ENCODE measurements around the gene COX10.
A peak's percentile ranks its signal among the peaks of the same experiment; 100 is the strongest.
"Not testable (repeated sequence)": the region's sequence is repeated elsewhere in the genome, so short reads cannot be mapped to it uniquely, and the experiment has no call there.

The COX10 gene

DNA sequence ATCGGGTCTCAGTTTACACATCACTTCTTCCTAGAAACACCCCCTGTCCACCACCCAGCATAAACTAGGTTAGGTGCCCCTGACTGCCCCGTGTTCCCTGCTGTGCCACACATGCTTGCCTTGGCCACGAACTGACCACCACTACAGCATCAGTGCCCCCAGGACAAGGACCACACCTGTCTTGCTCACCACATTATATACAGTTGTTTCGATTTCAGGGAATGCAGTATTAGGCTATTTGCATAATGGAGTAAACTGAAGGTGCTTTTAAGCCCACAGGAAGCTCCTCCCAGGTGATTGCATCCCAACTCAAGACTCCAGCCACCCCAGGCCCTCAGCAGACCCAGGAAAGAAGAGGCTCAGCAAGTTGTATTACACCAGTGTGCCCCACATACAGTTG, 117.1 kb downstream of the COX10 start:
- DNase-seq: not testable (repeated sequence)

DNA sequence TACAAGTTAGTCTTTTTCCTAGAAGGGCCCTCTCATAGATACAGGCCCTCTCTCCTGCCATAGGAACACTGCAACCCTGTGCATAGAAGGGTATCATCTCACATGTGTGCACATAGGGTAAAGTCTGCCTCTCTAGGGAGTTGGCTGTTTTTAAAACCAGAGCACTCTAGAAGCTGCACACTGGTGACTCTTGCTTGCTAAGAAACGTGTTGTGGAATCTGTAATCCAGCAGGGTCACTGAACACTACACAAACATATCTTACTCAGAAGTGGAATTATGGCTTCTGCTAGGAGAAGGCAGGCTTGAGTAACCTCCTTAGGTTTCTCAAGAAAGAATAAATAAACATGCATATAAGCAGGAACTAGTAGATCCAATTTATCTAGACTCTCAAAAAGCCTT, 121.5 kb downstream of the COX10 start:
- not testable (repeated sequence) for DNase-seq

DNA sequence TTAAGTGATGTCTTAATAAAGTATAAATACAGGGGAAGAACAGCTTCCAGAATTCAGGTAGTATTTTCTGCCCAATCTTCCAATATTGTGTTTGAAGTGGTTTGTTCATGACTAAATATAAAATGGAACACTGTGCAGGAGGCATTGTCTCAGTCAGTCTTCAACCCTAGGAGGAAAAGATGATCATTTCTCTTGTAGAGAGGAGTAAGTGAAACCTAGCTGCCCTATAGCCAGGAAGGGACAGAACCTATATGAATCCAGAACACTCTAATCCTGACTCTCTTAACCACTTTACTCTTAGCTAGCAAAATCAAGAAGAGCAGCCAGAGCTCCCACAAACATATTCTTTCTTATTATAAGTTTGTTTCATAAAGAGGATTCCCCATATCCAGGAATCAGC, 122.2 kb downstream of the COX10 start:
- not testable (repeated sequence) for DNase-seq

DNA sequence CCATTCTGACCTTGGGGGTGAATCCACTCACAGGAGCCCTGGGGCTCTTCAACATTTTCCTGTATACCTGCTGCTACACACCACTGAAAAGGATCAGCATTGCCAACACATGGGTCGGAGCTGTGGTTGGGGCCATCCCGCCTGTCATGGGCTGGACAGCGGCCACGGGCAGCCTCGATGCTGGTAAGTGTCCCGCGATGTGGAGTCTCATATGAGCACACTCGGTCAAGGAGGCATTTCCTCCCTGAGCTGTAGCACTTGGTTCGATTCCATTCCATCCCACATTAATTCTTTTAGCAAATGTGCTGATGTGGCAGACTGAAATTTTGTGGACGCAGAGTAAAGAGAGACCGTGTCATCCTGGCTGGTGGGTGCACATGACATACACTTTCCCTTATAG, 122.7 kb downstream of the COX10 start:
- DNase-seq: not testable (repeated sequence)

DNA sequence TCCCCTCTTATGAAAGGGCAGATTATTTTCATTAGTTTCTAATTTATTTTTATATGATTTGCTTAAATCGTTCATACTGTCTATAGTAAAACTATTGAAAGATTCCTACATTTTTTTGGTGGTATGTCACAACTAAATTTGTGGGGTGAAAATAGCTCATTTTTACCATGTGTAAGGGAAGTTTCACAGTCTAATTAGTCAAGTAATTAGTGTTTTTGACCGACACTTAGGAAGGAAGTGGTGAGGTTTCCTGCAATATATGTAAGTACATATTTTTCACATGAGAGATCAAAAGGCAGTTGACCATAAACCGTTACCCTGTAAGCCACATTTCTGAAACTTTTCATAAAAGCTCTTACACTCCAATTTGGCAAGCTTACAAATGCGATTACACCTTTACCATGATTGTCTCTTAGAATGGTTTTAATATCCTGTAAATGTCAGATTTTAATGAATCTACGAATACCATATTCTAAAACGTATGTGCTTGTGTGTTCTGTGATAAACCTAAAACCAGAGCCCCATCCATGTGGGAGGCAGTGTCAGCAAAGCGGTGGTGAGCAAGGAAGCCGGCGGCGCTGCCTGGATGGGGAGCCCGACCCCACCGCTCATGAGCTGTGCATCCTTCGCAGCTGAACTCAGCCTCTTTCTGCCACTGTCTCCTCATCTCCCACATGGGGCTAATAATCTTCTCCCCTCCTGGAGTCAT, 123.5 kb downstream of the COX10 start:
- DNase-seq: not testable (repeated sequence)

DNA sequence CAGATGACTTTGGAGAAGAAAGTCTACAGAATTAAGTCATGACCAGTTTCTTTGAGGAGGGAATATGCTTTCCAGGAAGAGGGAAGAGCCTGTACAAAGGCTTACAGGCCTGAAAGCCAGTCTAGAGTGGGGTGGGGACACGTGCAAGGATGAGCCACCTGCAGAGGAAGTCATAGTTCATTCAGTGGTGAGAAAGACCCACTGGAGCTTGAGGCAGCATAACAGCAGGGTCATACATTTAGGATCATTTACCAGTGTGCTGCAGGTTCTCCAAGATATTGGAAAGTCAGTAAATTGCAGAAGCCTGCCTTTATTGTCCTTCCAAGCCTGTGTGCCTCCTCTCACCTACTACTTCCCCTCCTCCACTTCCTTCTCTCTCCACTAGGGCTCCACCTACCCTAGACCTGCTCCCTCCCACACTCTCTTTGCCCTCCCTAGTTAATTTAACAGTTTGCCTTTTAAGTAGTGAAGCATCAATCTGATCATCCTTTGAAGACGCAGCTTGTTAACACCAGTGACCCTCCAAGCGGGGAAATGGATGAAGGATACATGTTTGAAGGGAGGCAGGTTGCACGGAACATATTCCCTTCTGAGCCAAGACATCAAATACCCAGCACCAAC, 127.2 kb downstream of the COX10 start:
- DNase-seq: no peak

DNA sequence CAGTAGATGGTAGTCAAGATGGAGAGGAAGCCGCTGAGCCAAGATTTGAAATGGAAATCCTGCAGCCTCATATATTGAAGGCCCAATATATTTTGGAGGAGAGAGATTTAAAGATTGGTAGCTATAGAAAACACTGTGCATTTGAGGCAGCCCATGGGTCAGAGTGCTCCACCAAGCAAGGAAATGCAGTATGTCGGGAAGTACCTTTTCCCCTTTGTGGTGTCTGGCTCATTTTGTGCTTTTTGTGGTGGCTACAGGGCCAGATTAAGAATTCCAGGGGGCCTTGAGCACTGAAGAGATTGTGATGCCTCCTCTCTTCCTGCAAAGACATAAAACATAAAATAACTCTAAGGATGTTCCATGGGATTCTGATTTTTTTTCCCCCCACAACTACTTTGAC, 127.8 kb downstream of the COX10 start:
- DNase-seq: no peak

DNA sequence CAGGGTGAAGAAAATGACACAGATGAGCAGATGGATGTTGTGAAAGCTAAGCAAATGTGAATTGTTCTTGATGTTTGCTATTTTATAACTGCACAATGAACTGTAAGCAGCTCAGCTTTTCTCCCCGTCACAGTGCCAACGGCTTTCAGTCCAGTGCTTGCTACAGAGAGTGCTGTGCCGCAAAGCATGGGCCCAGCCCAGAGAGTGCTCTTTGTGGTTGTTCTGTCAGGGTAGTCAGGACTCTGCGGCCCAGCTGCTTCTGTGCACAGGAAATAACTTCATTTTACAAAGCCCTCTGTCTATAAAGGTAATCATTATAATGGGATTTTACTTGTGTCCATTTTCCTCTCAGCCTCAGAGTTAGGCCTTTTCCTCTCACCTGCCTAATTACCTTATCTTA, 128.3 kb downstream of the COX10 start:
- no peak for DNase-seq

DNA sequence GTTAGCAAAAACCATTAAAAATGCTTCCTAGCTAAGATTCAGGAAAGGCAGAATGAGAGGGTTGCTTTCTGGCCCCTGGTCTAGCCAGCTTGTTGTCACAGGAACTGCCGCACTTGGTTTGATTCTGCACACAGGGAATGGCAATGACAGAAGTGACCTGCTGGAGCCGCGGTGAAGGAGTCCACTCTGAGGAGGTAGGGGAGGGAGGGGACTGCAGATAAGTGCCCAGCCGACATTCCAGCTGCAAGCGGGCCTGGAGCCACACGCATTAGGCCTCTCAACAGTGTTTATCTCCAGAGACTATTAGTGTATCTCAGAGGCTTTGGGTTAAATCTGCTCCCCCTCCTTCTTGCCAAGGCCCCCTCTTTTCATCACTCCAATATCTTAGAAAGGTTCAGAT, 128.7 kb downstream of the COX10 start:
- no peak for DNase-seq

DNA sequence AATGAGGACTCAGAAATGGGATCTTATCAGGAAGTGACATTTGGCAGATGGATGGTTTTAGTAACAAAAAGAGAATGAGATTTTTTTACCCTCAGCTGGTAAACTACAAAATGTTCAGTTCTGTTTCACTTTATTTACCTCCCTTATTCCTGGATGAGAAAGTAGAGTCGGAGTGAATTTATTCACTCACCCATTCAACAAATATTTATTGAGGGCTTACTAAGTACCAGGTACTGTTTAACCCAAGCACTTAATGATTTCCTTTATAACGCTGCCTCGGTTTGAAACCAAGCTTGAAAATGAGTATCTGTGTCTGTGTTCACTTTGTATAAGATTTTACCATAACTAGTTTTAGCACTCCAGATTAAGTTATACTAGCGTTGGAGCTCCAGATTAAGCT, 129.3 kb downstream of the COX10 start:
- DNase-seq: no peak

DNA sequence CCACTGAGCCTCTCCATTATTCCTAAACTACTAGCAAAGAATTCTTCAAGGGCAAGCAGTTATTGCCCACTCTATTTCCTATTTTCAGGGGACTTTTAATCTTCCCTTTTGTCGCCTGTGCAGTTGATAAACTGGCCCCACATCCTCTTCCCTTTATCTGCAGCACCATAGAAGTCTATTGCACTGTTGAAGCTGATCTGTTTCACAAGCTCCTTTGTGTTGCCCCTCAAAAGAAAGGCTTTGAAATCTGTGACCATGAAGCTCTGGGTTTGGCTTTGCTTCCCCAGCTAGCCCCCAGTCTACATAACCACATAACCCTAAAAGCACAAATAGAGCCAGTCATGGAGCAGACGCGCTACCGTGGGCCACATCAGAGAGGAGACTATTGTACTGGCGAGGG, 130.3 kb downstream of the COX10 start:
- DNase-seq: no peak

DNA sequence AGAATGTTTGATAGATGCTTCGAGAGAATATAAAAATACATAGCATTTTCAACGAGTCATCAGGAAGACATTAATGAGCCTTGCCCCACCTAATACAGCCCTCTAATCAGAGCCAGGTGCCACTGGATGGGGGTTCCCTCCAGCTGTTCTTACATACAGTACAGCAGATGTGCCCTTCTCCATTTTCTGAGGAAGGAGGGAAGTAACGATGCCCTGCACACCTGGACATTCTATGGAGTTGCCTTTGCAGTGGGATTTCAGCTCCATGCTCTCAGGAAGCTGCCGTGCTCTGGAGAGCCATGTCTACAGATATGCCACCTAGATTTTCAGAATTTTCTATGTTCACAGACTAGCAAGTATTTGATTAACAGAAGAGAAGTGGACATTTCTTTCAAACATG, 131.1 kb downstream of the COX10 start:
- DNase-seq: no peak

DNA sequence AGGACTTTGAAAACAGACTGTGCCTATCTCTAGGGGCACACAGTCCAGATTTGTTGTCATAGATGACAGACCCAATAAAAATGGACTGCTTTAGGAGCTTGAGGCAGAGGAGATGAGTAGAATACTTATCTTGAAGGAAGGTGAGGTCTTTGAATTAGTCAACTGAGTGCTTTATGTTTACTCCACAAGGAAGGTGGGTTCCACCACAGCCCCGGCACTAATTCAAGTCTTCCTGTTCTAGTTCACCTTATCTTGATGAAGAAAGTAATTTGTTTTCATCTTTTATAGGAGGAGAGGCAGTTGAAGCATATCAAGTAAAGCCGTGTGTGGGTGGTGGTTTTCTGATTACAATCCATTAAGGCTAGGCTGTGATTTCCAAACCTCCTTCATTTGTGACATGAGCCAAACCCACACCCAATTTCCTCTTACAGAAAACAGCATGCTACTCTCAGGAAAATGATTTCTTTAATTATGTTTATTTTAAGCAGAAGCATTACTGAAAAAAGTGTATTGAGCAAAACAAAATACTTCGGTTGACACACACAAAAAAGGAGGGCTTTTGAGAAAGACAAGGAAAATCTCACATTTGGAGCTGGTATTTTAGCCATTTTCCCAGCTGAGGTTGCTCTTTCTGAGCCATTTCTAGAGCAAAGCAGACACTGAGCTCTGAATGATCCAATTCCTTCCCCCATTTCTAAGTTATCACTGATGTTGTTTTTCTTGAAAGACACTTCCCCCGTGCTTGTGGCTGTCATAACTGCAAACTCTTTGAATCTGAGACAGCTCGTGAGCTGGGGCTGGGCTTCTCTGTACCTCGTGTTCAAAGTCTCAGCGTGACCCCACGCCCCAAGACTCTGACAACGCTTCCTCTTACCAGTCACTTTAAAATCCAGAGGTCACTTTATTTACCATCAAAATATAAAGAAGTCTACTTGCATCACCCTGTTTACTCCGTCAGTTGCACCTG, 132.0 kb downstream of the COX10 start:
- no peak for DNase-seq

DNA sequence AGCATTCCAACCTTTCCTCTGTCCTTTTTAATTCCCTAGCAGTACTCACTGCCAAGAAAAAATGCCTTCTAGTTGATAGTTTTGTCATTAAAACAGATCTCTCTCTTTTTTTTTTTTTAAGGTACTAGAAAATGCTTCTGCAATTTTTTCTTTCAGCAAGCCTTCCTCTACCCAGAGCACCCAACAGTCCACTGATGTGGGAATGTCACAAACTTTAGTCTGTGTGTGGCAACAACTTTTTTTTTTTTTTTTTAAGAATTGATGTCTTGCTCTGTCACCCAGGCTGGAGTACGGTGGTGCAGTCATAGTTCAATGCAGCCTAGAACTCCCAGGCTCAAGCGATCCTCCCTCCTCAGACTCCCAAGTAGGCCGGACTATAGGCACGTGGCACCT, 132.7 kb downstream of the COX10 start:
- DNase-seq: no peak

DNA sequence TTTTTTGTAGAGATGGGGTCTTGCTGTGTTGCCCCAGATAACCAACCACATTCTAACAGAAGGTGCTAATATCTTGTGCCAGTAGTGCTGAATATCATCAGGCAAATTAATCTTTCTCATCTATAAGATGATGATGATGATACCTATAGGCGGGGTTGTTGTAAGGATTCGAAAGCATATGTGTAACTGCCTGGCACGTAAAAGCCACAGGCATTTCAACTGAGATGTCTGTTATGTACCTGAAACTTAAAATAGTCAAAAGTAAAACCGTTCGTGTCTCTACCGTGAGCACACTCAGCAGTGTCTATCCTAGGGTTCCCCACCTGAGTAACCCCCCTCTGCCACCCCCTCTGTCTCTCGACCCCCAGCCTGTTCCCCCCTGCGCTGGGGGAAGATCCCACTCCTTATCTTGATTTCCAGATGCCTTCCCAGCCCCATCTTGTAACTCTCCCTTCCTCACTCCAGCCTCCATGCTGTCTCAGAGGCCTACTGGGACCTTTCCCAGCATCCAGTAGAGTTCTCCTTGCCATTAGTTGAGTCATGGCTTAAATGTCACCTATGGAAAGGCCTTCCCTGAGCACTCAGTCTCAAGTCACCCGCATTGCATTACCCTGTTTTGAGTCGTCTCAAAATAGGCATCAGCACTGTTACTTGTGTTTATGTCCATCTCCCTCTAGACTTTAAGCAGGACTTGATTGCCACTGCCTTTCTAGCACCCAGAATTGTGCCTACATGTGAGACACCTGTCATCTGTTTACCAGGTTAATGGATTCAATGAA, 133.3 kb downstream of the COX10 start:
- no peak for DNase-seq

DNA sequence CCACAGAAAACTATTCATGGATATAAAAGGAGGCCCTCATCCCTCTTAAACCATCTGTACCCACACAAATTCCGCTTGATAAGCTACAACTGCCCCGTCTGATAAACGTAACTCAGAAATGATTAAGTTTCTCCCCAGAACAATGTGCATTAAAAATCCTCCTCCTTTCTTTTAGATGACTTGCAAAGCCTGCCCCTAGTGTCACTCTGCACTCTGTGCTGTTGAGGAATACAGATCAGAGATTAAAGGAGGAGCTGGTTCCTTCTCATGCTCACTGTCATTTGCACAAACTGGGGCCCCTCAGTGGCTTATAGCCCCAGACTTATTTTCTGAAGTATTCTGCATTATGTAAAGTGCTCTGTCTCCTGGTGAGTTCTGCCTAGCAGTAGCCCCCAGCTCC, 134.1 kb downstream of the COX10 start:
- DNase-seq: peak in 1 of 2 experiments; percentile 1

DNA sequence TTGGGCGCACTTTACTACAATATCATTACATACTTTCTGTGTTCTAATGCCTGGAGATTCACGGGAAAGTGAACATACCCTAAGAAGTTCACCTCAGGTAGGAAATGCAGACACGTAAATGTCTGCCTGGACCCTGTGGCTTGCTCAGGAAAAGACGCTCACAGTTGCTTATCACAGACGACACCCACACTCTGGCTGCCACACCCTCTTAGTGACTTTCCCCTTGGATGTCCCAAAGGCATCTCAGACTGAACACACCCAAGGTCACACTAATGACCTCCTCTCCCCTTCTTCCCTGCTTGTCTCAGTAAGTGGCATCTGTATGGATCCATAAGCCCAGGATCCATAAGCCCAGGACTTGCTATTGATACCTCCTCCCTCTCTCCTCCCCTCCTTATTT, 134.8 kb downstream of the COX10 start:
- DNase-seq: no peak

DNA sequence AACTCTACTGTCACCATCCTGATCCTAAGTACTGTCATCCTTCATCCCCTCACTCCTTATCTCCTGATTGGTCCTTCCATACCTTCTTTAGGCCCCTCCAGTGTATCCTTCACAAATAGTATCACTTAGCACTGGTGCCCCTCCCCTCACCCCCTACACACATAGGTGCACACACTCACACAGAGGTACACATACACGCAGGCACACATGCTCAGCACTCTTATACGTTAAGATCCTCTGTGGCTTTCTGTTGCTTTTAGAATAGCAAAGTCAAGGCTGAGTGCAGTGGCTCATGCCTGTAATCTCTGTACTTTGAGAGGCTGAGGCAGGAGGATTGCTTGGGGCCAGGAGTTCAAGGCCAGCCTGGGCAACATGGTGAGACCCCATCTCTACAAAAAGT, 135.2 kb downstream of the COX10 start:
- no peak for DNase-seq

DNA sequence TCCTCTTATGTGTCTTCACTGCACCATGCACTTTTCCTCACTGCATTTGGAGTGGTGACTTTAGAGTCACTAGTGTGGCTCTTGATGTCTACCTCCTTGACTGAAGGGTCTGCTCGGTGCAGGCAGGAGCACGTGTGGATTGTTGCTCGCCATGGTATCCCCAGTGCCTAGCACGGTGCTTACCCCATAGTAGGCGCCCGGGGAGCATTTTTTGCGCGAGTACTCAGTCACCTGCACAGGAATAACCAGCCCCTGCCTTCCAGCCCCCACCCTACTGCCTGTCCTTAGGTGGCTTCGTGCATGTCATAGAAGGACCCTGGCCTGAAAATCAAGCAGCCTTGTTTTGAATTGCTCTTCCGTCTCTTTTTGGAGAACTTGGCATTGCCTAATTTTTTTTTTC, 136.1 kb downstream of the COX10 start:
- DNase-seq: no peak

DNA sequence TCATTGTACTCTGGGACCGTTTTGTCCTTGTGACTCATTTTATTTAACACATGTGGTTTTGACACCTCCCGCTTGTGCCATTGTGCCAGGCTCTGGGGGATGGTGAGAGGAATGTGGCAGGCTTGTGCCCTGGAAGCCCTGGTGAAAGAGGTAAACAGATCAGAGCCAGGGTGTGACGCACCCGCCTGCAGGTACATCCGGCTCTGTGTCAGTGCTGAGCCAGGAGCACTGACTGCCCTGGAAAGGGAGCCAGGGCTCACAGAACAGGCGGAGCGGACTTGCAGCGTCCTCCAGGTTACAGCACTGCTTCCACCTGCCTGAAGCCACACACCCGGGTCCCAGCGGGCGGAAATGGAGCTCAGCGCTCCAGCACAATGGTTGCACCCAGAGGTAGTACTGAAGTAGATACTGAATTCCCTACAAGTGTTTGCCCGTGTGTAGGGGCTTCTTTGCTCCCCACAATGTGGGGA, 136.7 kb downstream of the COX10 start:
- no peak for DNase-seq

DNA sequence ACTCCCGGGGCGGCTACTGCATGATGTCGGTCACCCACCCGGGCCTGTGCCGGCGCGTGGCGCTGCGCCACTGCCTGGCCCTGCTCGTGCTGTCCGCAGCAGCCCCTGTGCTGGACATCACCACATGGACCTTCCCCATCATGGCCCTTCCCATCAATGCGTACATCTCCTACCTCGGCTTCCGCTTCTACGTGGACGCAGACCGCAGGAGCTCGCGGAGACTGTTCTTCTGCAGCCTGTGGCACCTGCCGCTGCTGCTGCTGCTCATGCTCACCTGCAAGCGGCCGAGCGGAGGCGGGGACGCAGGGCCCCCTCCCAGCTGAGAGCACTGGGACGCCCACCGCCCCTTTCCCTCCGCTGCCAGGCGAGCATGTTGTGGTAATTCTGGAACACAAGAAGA, 137.6 kb downstream of the COX10 start:
- no peak for DNase-seq

DNA sequence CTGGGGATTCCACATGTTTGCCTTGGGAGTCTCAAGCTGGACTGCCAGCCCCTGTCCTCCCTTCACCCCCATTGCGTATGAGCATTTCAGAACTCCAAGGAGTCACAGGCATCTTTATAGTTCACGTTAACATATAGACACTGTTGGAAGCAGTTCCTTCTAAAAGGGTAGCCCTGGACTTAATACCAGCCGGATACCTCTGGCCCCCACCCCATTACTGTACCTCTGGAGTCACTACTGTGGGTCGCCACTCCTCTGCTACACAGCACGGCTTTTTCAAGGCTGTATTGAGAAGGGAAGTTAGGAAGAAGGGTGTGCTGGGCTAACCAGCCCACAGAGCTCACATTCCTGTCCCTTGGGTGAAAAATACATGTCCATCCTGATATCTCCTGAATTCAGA, 138.5 kb downstream of the COX10 start:
- no peak for DNase-seq

DNA sequence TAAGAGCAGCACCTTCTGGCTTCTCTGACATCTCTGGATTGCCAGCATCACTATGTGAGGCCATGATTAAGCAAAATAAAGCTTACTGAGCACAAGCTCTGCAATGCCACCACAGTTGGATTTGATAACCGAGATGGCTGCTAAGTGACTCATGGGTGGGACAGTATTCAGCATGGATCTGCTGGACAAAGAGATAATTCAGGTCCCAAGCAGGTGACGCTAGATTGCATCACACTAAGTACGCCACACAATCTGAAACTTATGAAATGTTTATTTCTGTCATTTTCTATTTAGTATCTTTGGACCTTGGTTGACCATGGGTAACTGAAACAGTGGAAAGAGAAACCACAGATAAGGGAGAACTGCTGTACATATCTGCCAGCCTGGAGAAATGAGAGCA, 139.9 kb downstream of the COX10 start:
- DNase-seq: no peak
